GM23338 (cell line): ENCODE results near the gene HNF1B. TPM values are rescaled to one million over a fixed set of nuclear protein-coding genes. Genes with fewer than 3 reads are reported as not detected.

Experiments used
- ATAC-seq: fragments of 200-7000 bp; cut with Tn5 transposase; 3 replicates; pipeline ENCODE4 v1.9.1; 2020
- DNase-seq: peaks from one replicate; pipeline ENCODE4 v3.0.0-alpha.2; 2015; ENCODE audit warnings: low spot score
- H2AFZ ChIP-seq: fragments of 200-600 bp; sonication (generic); 2 replicates; pipeline ENCODE4 v1.8.0; 2016; ENCODE audit warnings: antibody characterized with exemption, mild to moderate bottlenecking, moderate library complexity
- H3F3A ChIP-seq: fragments of 200-600 bp; sonication (generic); replicated peaks from 2 replicates; pipeline ENCODE4 v1.8.0; 2017; ENCODE audit warnings: antibody characterized with exemption, mixed run types, low read depth
- H3K27ac ChIP-seq: fragments of 200-600 bp; sonication (generic); 2 replicates; pipeline ENCODE4 v1.6.1; 2016; ENCODE audit warnings: low read depth
- H3K27me3 ChIP-seq: fragments of 200-600 bp; sonication (generic); 2 replicates; pipeline ENCODE4 v1.8.0; 2016; ENCODE audit warnings: mild to moderate bottlenecking, mixed run types, moderate library complexity; ENCODE audit not compliant: insufficient read depth
- H3K36me3 ChIP-seq: fragments of 200-600 bp; sonication (generic); 2 replicates; pipeline ENCODE4 v1.8.0; 2016; ENCODE audit warnings: mild to moderate bottlenecking; ENCODE audit not compliant: insufficient read depth
- H3K4me1 ChIP-seq: fragments of 200-600 bp; sonication (generic); 2 replicates; pipeline ENCODE4 v1.8.0; 2016; ENCODE audit warnings: mild to moderate bottlenecking, moderate library complexity; ENCODE audit not compliant: insufficient read depth
- H3K4me2 ChIP-seq: fragments of 200-600 bp; sonication (generic); 2 replicates; pipeline ENCODE4 v1.7.1; 2017; ENCODE audit warnings: mixed run types
- H3K4me3 ChIP-seq: fragments of 200-600 bp; sonication (generic); 2 replicates; pipeline ENCODE4 v1.6.1; 2016; ENCODE audit warnings: mixed run types
- H3K79me2 ChIP-seq: fragments of 200-600 bp; sonication (generic); replicated peaks from 2 replicates; pipeline ENCODE4 v1.8.0; 2017; ENCODE audit warnings: mild to moderate bottlenecking; ENCODE audit not compliant: insufficient read depth
- H3K9me2 ChIP-seq: fragments of 200-600 bp; sonication (generic); 2 replicates; pipeline ENCODE4 v1.8.0; 2017; ENCODE audit not compliant: insufficient read depth
- H4K20me1 ChIP-seq: fragments of 200-600 bp; sonication (generic); replicated peaks from 2 replicates; pipeline ENCODE4 v1.8.0; 2017; ENCODE audit warnings: mild to moderate bottlenecking; ENCODE audit not compliant: insufficient read depth
- H3K27ac Mint-ChIP-seq: 2 replicates; pipeline ENCODE4 v1.8.0; 2020; ENCODE audit warnings: inconsistent platforms, mild to moderate bottlenecking, moderate library complexity, mixed read lengths
- H3K27me3 Mint-ChIP-seq: 3 replicates; pipeline ENCODE4 v1.8.0; 2022; ENCODE audit warnings: low read depth, mild to moderate bottlenecking, moderate library complexity, mixed read lengths, inconsistent platforms; ENCODE audit not compliant: insufficient read depth, poor library complexity
- H3K36me3 Mint-ChIP-seq: 3 replicates; pipeline ENCODE4 v1.8.0; 2021; ENCODE audit warnings: low read depth, mild to moderate bottlenecking, inconsistent platforms, moderate library complexity, mixed read lengths
- H3K4me1 Mint-ChIP-seq: 3 replicates; pipeline ENCODE4 v1.8.0; 2020; ENCODE audit warnings: mild to moderate bottlenecking, inconsistent platforms, mixed read lengths
- H3K4me3 Mint-ChIP-seq: 3 replicates; pipeline ENCODE4 v1.8.0; 2021; ENCODE audit warnings: moderate library complexity, mild to moderate bottlenecking, inconsistent platforms, mixed read lengths
- H3K9me3 Mint-ChIP-seq: 3 replicates; pipeline ENCODE4 v1.8.0; 2020; ENCODE audit warnings: moderate library complexity, mild to moderate bottlenecking, inconsistent platforms, mixed read lengths
- CREB1 ChIP-seq: fragments of 250-450 bp; sonication (Bioruptor Pico); IDR thresholded peaks from 2 replicates; pipeline ENCODE4 v1.5.0; 2020; ENCODE audit warnings: low read depth, mild to moderate bottlenecking, moderate library complexity
- EZH2 ChIP-seq: fragments of 200-600 bp; sonication (generic); IDR thresholded peaks from one replicate; pipeline ENCODE4 v1.8.0; 2017; ENCODE audit warnings: antibody characterized with exemption, mild to moderate bottlenecking, low read depth; ENCODE audit not compliant: unreplicated experiment
- EZH2phosphoT487 ChIP-seq: fragments of 200-600 bp; sonication (generic); IDR thresholded peaks from one replicate; pipeline ENCODE4 v1.8.1; 2018; ENCODE audit warnings: antibody characterized with exemption; ENCODE audit not compliant: unreplicated experiment
- JUNB ChIP-seq: IDR thresholded peaks from one replicate; pipeline ENCODE4 v1.6.1; 2016; ENCODE audit warnings: antibody characterized with exemption; ENCODE audit not compliant: unreplicated experiment
- NANOG ChIP-seq: IDR thresholded peaks from 2 replicates; pipeline ENCODE4 v1.6.1; 2016; ENCODE audit warnings: antibody characterized with exemption, borderline replicate concordance
- POLR2AphosphoS5 ChIP-seq: IDR thresholded peaks from 2 replicates; pipeline ENCODE4 v1.6.1; 2016; ENCODE audit warnings: antibody characterized with exemption, low read depth
- STAT1 ChIP-seq: IDR thresholded peaks from one replicate; pipeline ENCODE4 v1.6.1; 2016; ENCODE audit warnings: antibody characterized with exemption; ENCODE audit not compliant: unreplicated experiment
- ZNF114 ChIP-seq: fragments of 250-450 bp; sonication (Bioruptor Pico); IDR thresholded peaks from 2 replicates; pipeline ENCODE4 v1.5.0; 2020; ENCODE audit warnings: mild to moderate bottlenecking, moderate library complexity
- ZNF331 ChIP-seq: fragments of 250-450 bp; sonication (Bioruptor Pico); IDR thresholded peaks from 2 replicates; pipeline ENCODE4 v1.5.0; 2020; ENCODE audit warnings: low read depth, mild to moderate bottlenecking, moderate library complexity
- polyA plus RNA-seq: library from polyadenylated mRNA; unstranded; fragments of >200 nt; fragmentation: Nextera tagmentation; extraction: Ambion mirVana; gene quantifications from 2 replicates; pipeline ENCODE4 v1.2.1, GENCODE V29; 2016
- total RNA-seq: library from RNA; depleted of rRNA; stranded (reverse); fragments of >200 nt; shearing (Covaris generic); gene quantifications from 2 replicates; pipeline ENCODE4 v1.2.3, GENCODE V29; 2014
- TF ChIP-seq, protein P1 (sequence below), 2 experiments: fragments of 200-600 bp in 1 of 2; sonication (generic) in 1 of 2; conservative IDR thresholded peaks; 2 replicates each; pipeline versions ENCODE4 v1.5.1 to v1.6.1; 2016 to 2017; ENCODE audit warnings: antibody characterized with exemption in 2 of 2, low read depth in 2 of 2, mild to moderate bottlenecking in 2 of 2, moderate library complexity in 1 of 2
- TF ChIP-seq, protein P2 (sequence below): IDR thresholded peaks from one replicate; pipeline ENCODE4 v1.6.1; 2018; ENCODE audit warnings: antibody characterized with exemption; ENCODE audit not compliant: unreplicated experiment
- TF ChIP-seq, protein P3 (sequence below): IDR thresholded peaks from 2 replicates; pipeline ENCODE4 v1.6.1; 2016; ENCODE audit warnings: antibody characterized with exemption

HNF1B gene
- total and polyA plus RNA-seq, 2 experiments from 2014 or later = 0.07 to 0.19 TPM

DNA sequence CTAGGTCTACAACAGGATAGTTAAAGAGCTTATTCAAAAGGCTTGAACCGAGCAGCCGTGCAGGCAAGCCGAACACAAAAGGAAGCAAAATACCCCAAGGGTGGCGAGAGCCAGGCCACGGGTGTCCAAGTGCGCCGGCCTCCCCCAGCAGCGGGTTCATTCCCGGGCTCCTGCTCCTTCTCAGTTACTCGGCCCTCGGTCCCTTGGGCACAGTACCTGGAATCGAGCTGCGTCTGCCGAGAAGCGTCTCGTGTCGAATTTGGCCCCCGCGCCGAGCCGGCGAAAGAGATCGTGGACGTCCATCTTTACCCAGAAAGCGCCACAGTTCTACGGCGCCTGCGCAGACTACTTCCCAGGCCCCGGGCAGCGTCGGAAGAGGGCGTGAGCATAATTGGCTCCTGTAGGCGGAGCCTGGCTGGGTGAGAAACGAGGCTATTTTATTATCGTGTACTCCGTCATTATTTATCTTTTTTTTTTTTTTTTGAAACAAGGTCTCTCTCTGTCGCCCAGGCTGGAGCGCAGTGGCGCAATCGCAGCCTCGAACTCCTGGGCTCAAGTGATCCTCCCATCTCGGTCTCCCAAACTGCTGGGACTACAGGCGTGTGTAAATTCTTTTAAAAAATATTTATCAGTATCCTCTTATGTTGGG is 101.6 kb downstream of the HNF1B start, which contains the start of gene DDX52:
DDX52 (minus strand) TSS at position 329 of the 649 bp plus-strand sequence; CDS start at position 303, 26 bp downstream.
- H3K79me2 ChIP-seq = peaks cover 49% of the 10 kb centered on the region
- peaks cover 6% of the 10 kb centered on the region; the same call in 1 of the 2 replicates for H3K27me3 ChIP-seq
- ATAC-seq (peak; percentile 98), DNase-seq (peak; percentile 93)
- peaks cover 15% of the 10 kb centered on the region; the same call in 1 of the 2 replicates for H3K36me3 ChIP-seq
- H3K9me3 Mint-ChIP-seq = no peaks in the 10 kb centered on the region
- peaks cover 9% of the 10 kb centered on the region for H3K4me1 ChIP-seq
- H3K27ac ChIP-seq = peak within 1 kb of the TSS; percentile 67
- H3K27ac Mint-ChIP-seq = peak within 1 kb of the TSS; percentile 95
- peaks cover 6% of the 10 kb centered on the region for H3K4me1 Mint-ChIP-seq
- peak within 1 kb of the TSS; percentile 87 for H3K4me3 Mint-ChIP-seq
- H3K36me3 Mint-ChIP-seq = peaks cover 36% of the 10 kb centered on the region
- H3F3A ChIP-seq = no peaks in the 10 kb centered on the region
- H4K20me1 ChIP-seq = 0 out of 2 replicates have a peak, but pooled peaks cover 5% of the 10 kb centered on the region
- TF ChIP-seq CREB1 (CRISPR knock-in tag) = no peak
- no peak for TF ChIP-seq ZNF331 (CRISPR knock-in tag)
- peak; percentile 88 for TF ChIP-seq POLR2AphosphoS5
- no peak for TF ChIP-seq JUNB
- H2AFZ ChIP-seq = peak within 1 kb of the TSS; percentile 92
- peak within 1 kb of the TSS; percentile 82 for H3K4me2 ChIP-seq
- no peaks in the 10 kb centered on the region for H3K9me2 ChIP-seq
- peaks cover 1% of the 10 kb centered on the region for H3K27me3 Mint-ChIP-seq
- H3K4me3 ChIP-seq = peak within 1 kb of the TSS; percentile 91

DNA sequence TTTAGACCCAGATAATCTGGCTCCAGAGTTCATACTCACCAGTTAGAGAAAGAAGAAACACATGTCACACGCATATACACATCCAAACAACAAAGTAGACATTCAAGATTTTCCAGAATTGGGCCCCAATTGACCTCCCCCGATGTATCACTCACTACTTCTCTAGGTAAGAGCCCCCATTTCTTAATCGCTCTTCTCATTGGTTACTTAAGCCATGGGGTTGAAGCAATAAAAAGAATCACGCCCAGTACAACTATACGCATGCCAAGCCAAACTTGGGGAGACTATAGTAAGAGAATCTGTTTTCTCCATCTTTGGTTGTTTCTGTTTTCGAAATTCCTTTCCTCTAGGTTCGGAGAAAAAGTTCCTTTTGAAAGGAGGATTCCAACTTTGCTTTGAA is 102.2 kb downstream of the HNF1B start:
- H2AFZ ChIP-seq = peak overlapping the region; percentile 83
- ATAC-seq (peak; percentile 26; the same call in 2 of the 3 replicates), DNase-seq (no peak)
- H3K4me2 ChIP-seq = peak overlapping the region; percentile 82
- Mint-ChIP-seq H3K36me3 (peaks cover 41% of the 10 kb centered on the region), H3K27me3 (peaks cover 1% of the 10 kb centered on the region), H3K9me3 (no peaks in the 10 kb centered on the region), H3K27ac (peak overlapping the region; percentile 95), H3K4me3 (peak overlapping the region; percentile 87), H3K4me1 (peaks cover 6% of the 10 kb centered on the region)
- 0 out of 2 replicates have a peak, but pooled peaks cover 5% of the 10 kb centered on the region for H4K20me1 ChIP-seq
- H3K4me3 ChIP-seq = peak overlapping the region; percentile 91
- peaks cover 9% of the 10 kb centered on the region for H3K4me1 ChIP-seq
- no peaks in the 10 kb centered on the region for H3K9me2 ChIP-seq
- peaks cover 55% of the 10 kb centered on the region for H3K79me2 ChIP-seq
- H3F3A ChIP-seq = no peaks in the 10 kb centered on the region
- peaks cover 6% of the 10 kb centered on the region; the same call in 1 of the 2 replicates for H3K27me3 ChIP-seq
- H3K36me3 ChIP-seq = peaks cover 18% of the 10 kb centered on the region; the same call in 1 of the 2 replicates
- H3K27ac ChIP-seq = peak overlapping the region; percentile 67
- TF ChIP-seq ZNF114 (CRISPR knock-in tag) (no peak), POLR2AphosphoS5 (no peak), CREB1 (CRISPR knock-in tag) (no peak), JUNB (no peak), EZH2 (no peak), NANOG (no peak), EZH2phosphoT487 (no peak), STAT1 (no peak), ZNF331 (CRISPR knock-in tag) (no peak)
- TF ChIP-seq, protein P1, sequence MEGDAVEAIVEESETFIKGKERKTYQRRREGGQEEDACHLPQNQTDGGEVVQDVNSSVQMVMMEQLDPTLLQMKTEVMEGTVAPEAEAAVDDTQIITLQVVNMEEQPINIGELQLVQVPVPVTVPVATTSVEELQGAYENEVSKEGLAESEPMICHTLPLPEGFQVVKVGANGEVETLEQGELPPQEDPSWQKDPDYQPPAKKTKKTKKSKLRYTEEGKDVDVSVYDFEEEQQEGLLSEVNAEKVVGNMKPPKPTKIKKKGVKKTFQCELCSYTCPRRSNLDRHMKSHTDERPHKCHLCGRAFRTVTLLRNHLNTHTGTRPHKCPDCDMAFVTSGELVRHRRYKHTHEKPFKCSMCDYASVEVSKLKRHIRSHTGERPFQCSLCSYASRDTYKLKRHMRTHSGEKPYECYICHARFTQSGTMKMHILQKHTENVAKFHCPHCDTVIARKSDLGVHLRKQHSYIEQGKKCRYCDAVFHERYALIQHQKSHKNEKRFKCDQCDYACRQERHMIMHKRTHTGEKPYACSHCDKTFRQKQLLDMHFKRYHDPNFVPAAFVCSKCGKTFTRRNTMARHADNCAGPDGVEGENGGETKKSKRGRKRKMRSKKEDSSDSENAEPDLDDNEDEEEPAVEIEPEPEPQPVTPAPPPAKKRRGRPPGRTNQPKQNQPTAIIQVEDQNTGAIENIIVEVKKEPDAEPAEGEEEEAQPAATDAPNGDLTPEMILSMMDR (conservative IDR thresholded peaks at IDR 0.05; ENCODE audit: low read depth in 2 of 2) = no peak
- TF ChIP-seq, protein P2, sequence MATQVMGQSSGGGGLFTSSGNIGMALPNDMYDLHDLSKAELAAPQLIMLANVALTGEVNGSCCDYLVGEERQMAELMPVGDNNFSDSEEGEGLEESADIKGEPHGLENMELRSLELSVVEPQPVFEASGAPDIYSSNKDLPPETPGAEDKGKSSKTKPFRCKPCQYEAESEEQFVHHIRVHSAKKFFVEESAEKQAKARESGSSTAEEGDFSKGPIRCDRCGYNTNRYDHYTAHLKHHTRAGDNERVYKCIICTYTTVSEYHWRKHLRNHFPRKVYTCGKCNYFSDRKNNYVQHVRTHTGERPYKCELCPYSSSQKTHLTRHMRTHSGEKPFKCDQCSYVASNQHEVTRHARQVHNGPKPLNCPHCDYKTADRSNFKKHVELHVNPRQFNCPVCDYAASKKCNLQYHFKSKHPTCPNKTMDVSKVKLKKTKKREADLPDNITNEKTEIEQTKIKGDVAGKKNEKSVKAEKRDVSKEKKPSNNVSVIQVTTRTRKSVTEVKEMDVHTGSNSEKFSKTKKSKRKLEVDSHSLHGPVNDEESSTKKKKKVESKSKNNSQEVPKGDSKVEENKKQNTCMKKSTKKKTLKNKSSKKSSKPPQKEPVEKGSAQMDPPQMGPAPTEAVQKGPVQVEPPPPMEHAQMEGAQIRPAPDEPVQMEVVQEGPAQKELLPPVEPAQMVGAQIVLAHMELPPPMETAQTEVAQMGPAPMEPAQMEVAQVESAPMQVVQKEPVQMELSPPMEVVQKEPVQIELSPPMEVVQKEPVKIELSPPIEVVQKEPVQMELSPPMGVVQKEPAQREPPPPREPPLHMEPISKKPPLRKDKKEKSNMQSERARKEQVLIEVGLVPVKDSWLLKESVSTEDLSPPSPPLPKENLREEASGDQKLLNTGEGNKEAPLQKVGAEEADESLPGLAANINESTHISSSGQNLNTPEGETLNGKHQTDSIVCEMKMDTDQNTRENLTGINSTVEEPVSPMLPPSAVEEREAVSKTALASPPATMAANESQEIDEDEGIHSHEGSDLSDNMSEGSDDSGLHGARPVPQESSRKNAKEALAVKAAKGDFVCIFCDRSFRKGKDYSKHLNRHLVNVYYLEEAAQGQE = no peak
- TF ChIP-seq, protein P3, sequence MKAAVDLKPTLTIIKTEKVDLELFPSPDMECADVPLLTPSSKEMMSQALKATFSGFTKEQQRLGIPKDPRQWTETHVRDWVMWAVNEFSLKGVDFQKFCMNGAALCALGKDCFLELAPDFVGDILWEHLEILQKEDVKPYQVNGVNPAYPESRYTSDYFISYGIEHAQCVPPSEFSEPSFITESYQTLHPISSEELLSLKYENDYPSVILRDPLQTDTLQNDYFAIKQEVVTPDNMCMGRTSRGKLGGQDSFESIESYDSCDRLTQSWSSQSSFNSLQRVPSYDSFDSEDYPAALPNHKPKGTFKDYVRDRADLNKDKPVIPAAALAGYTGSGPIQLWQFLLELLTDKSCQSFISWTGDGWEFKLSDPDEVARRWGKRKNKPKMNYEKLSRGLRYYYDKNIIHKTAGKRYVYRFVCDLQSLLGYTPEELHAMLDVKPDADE = no peak
